ACHN (cell line): ENCODE data around the gene PRRX2.
"Not testable (repeated sequence)": the region's sequence is repeated elsewhere in the genome, so short reads cannot be mapped to it uniquely, and the experiment has no call there.

Experiments
- DNase-seq: peaks from one replicate; pipeline ENCODE4 v3.0.0-alpha.2; 2015
- in situ Hi-C: cut with HindIII; loops from 2 replicates; pipeline ENCODE4 v1.10.0; 2017; ENCODE audit warnings: low sequenced_read_pairs, low pct_ligation_motif_present, low pct_unique_long_range_greater_than_20kb

PRRX2 gene

GRCh38 chr9:129740666-129741464 is 75.4 kb downstream of the PRRX2 start:
- in situ Hi-C loops, result no loop called here
- no peak for DNase-seq

- no peak for DNase-seq
- in situ Hi-C loops, result no loop called here
Measured at GRCh38 chr9:129745200-129745599, 79.8 kb downstream of the PRRX2 start.

- in situ Hi-C loops, result no loop called here
- DNase-seq, result no peak
Measured at GRCh38 chr9:129746092-129746777, 80.8 kb downstream of the PRRX2 start.

- in situ Hi-C loops, result no loop called here
Measured at GRCh38 chr9:129748249-129748648, 82.8 kb downstream of the PRRX2 start.

GRCh38 chr9:129749052-129749451 is 83.6 kb downstream of the PRRX2 start:
- in situ Hi-C loops, DNase-seq: not testable (repeated sequence)

More at GRCh38 chr9:129748249-129748648, 82.8 kb downstream of the PRRX2 start:
- no peak for DNase-seq

- in situ Hi-C loops, result no loop called here
- no peak for DNase-seq
Measured at GRCh38 chr9:129749575-129749974, 84.1 kb downstream of the PRRX2 start.

GRCh38 chr9:129750013-129750638 is 84.7 kb downstream of the PRRX2 start:
- in situ Hi-C loops, result no loop called here
- no peak for DNase-seq

GRCh38 chr9:129751841-129752801 is 86.7 kb downstream of the PRRX2 start:
- DNase-seq, result no peak
- in situ Hi-C loops, result no loop called here

- in situ Hi-C loops, result no loop called here
- peak; percentile 74 for DNase-seq
Measured at GRCh38 chr9:129752900-129753729, 87.7 kb downstream of the PRRX2 start, which contains the start of gene PTGES. Gene PTGES (minus strand): TSS chr9:129753042. CDS start chr9:129753012, 30 bp downstream.

- DNase-seq, result no peak
- in situ Hi-C loops, result no loop called here
Measured at GRCh38 chr9:129755151-129755550, 89.7 kb downstream of the PRRX2 start.

- in situ Hi-C loops, result no loop called here
- no peak for DNase-seq
Measured at GRCh38 chr9:129756191-129756590, 90.7 kb downstream of the PRRX2 start.

GRCh38 chr9:129757045-129757444 is 91.6 kb downstream of the PRRX2 start:
- no peak for DNase-seq
- in situ Hi-C loops, result no loop called here

GRCh38 chr9:129759319-129759718 is 93.9 kb downstream of the PRRX2 start:
- in situ Hi-C loops, result no loop called here
- no peak for DNase-seq

GRCh38 chr9:129759804-129760502 is 94.5 kb downstream of the PRRX2 start:
- in situ Hi-C loops, result no loop called here
- DNase-seq, result no peak

- in situ Hi-C loops, DNase-seq: not testable (repeated sequence)
Measured at GRCh38 chr9:129760784-129761183, 95.3 kb downstream of the PRRX2 start.

- DNase-seq, result no peak
- in situ Hi-C loops, result no loop called here
Measured at GRCh38 chr9:129761293-129761900, 96.0 kb downstream of the PRRX2 start.
